ENCODE data around the gene DOCK7. TPM values are rescaled to one million over a fixed set of nuclear protein-coding genes. Genes with fewer than 3 reads are reported as not detected.
"Not testable (repeated sequence)": the region's sequence is repeated elsewhere in the genome, so short reads cannot be mapped to it uniquely, and the experiment has no call there.

DOCK7 gene
- total and polyA plus RNA-seq, 10 donors = 3.3 to 48.3 (median 30.3) TPM

- WGBS, 5 donors = 38 to 64% (median 43%) methylated on average over 2 of the region's 2 CpGs
- no peaks in the 10 kb centered on the region for H3K4me1 ChIP-seq
- H3K27ac ChIP-seq = no peak overlapping the region
- no peak for DNase-seq
- peaks cover 0 to 63% (median 4%) of the 10 kb centered on the region in 6 donors for H3K36me3 ChIP-seq
- no peak overlapping the region for H3K4me3 ChIP-seq
- no peak for TF ChIP-seq POLR2A (IDR thresholded peaks at IDR 0.05)
- no peak for TF ChIP-seq POLR2AphosphoS5 (IDR thresholded peaks at IDR 0.05)
- TF ChIP-seq CTCF (IDR thresholded peaks at IDR 0.05 in 8 of 11, conservative IDR thresholded peaks at IDR 0.05 in 3 of 11) = no peak
- no peaks in the 10 kb centered on the region for H3K27me3 ChIP-seq (replicated peaks in 1 of 7)
- H3K9me3 ChIP-seq = peaks cover 0 to 19% (median 8%) of the 10 kb centered on the region in 8 donors
- intact Hi-C loops (cut with DNase I; ENCODE audit: low total_unique reads) = no loop called here
Observed at GRCh38 chr1:62573675-62574074, 114.5 kb downstream of the DOCK7 start.

GRCh38 chr1:62572476-62572875, 115.7 kb downstream of the DOCK7 start:
- intact Hi-C loops (cut with DNase I; ENCODE audit: low total_unique reads) = no loop called here
- Histone ChIP-seq H3K36me3 (peaks cover 0 to 54% (median 4%) of the 10 kb centered on the region in 6 donors), H3K27ac (no peak overlapping the region), H3K4me1 (no peaks in the 10 kb centered on the region), H3K27me3 (replicated peaks in 1 of 7) (no peaks in the 10 kb centered on the region), H3K4me3 (no peak overlapping the region), H3K9me3 (peaks cover 0 to 27% (median 16%) of the 10 kb centered on the region in 8 donors)
- DNase-seq = no peak
- TF ChIP-seq POLR2A (IDR thresholded peaks at IDR 0.05) (no peak), POLR2AphosphoS5 (IDR thresholded peaks at IDR 0.05) (no peak), CTCF (IDR thresholded peaks at IDR 0.05 in 8 of 11, conservative IDR thresholded peaks at IDR 0.05 in 3 of 11) (no peak)

GRCh38 chr1:62571517-62571916, 116.7 kb downstream of the DOCK7 start:
- H3K27ac ChIP-seq; intact Hi-C loops (cut with DNase I; ENCODE audit: low total_unique reads); DNase-seq; H3K4me1 ChIP-seq; H3K4me3 ChIP-seq; H3K27me3 ChIP-seq (replicated peaks in 1 of 7): not testable (repeated sequence)
- WGBS, 5 donors = 85 to 96% (median 91%) methylated on average over 4 of the region's 4 CpGs
- Histone ChIP-seq H3K9me3 (peaks cover 0 to 35% (median 22%) of the 10 kb centered on the region in 8 donors), H3K36me3 (peaks cover 0 to 53% (median 4%) of the 10 kb centered on the region in 6 donors)

GRCh38 chr1:62567926-62568325, 120.3 kb downstream of the DOCK7 start:
- H3K36me3 ChIP-seq = peaks cover 0 to 29% (median 3%) of the 10 kb centered on the region in 6 donors
- 36 to 75% (median 49%) methylated on average over 1 of the region's 1 CpG for WGBS, 5 donors
- H3K4me3 ChIP-seq; H3K4me1 ChIP-seq; DNase-seq; H3K27ac ChIP-seq; intact Hi-C loops (cut with DNase I; ENCODE audit: low total_unique reads); H3K27me3 ChIP-seq (replicated peaks in 1 of 7): not testable (repeated sequence)
- peaks cover 0 to 33% (median 22%) of the 10 kb centered on the region in 8 donors for H3K9me3 ChIP-seq

GRCh38 chr1:62567182-62567581, 121.0 kb downstream of the DOCK7 start:
- intact Hi-C loops (cut with DNase I; ENCODE audit: low total_unique reads); H3K4me3 ChIP-seq; DNase-seq; H3K27me3 ChIP-seq (replicated peaks in 1 of 7); H3K4me1 ChIP-seq; H3K27ac ChIP-seq: not testable (repeated sequence)
- Histone ChIP-seq H3K9me3 (peaks cover 0 to 25% (median 18%) of the 10 kb centered on the region in 8 donors), H3K36me3 (peaks cover 0 to 22% (median 3%) of the 10 kb centered on the region in 6 donors)
- 92 to 100% (median 97%) methylated on average over 1 of the region's 1 CpG for WGBS, 5 donors

GRCh38 chr1:62561306-62561705, 126.9 kb downstream of the DOCK7 start:
- DNase-seq = no peak

More at GRCh38 chr1:62561306-62561705, 126.9 kb downstream of the DOCK7 start:
- no peak overlapping the region for H3K4me3 ChIP-seq
- intact Hi-C loops (cut with DNase I; ENCODE audit: low total_unique reads) = no loop called here
- H3K9me3 ChIP-seq = no peaks in the 10 kb centered on the region
- H3K27me3 ChIP-seq (replicated peaks in 1 of 7) = no peaks in the 10 kb centered on the region
- TF ChIP-seq POLR2AphosphoS5 (IDR thresholded peaks at IDR 0.05) (no peak), POLR2A (IDR thresholded peaks at IDR 0.05) (no peak), CTCF (IDR thresholded peaks at IDR 0.05 in 8 of 11, conservative IDR thresholded peaks at IDR 0.05 in 3 of 11) (no peak)
- WGBS, 5 donors = 91 to 99% (median 93%) methylated on average over 2 of the region's 2 CpGs
- no peak overlapping the region for H3K27ac ChIP-seq
- peaks cover 0 to 22% (median 3%) of the 10 kb centered on the region in 6 donors for H3K36me3 ChIP-seq
- H3K4me1 ChIP-seq = no peaks in the 10 kb centered on the region
